Fibroblast of the aortic adventitia (primary cell): Measurements from ENCODE around the gene SKAP2. TPM values are rescaled to one million over a fixed set of nuclear protein-coding genes. Genes with fewer than 3 reads are reported as not detected.

Experiments
- DNase-seq: peaks from one replicate; pipeline ENCODE4 v3.0.0-alpha.2; 2010; ENCODE audit warnings: low read depth
- H3K4me3 ChIP-seq: 2 replicates; pipeline ENCODE4 v1.5.1; 2011; ENCODE audit warnings: low read depth, mild to moderate bottlenecking, control low read depth, low read length, moderate library complexity
- total RNA-seq: library from RNA; depleted of rRNA; stranded (reverse); fragments of >200 nt; gene quantifications from 2 replicates; pipeline ENCODE4 v1.2.3, GENCODE V29; 2012; ENCODE audit warnings: low replicate concordance
- TF ChIP-seq, protein P1 (sequence below): IDR thresholded peaks from 2 replicates; pipeline ENCODE4 v1.5.1; 2011; ENCODE audit warnings: mild to moderate bottlenecking, low read length, control low read depth, inconsistent platforms; ENCODE audit not compliant: insufficient read depth

Gene SKAP2
- total RNA-seq, 1 donor, result 13.6 TPM

DNA sequence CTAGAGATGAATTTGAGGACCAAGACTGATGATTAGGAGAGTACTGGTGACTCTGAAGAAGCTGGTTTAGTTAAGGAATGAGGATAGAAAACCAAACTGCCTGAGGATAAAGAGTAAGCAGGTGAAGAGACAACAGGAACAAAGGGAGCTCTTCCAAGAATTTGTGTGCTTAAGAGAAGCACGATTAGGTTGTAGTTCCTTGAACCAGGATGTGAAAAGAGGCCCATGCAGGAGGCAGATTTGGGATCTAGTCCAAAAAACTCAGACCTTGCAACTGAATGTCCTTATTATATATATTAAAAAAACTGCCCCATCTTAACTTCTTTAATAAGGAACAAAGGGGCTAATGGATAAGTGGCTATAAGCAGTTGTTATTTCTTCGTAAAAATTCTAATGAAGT is 150.4 kb downstream of the SKAP2 start:
- no peak overlapping the region for H3K4me3 ChIP-seq
- TF ChIP-seq, protein P1, sequence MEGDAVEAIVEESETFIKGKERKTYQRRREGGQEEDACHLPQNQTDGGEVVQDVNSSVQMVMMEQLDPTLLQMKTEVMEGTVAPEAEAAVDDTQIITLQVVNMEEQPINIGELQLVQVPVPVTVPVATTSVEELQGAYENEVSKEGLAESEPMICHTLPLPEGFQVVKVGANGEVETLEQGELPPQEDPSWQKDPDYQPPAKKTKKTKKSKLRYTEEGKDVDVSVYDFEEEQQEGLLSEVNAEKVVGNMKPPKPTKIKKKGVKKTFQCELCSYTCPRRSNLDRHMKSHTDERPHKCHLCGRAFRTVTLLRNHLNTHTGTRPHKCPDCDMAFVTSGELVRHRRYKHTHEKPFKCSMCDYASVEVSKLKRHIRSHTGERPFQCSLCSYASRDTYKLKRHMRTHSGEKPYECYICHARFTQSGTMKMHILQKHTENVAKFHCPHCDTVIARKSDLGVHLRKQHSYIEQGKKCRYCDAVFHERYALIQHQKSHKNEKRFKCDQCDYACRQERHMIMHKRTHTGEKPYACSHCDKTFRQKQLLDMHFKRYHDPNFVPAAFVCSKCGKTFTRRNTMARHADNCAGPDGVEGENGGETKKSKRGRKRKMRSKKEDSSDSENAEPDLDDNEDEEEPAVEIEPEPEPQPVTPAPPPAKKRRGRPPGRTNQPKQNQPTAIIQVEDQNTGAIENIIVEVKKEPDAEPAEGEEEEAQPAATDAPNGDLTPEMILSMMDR, result no peak
- no peak for DNase-seq

DNA sequence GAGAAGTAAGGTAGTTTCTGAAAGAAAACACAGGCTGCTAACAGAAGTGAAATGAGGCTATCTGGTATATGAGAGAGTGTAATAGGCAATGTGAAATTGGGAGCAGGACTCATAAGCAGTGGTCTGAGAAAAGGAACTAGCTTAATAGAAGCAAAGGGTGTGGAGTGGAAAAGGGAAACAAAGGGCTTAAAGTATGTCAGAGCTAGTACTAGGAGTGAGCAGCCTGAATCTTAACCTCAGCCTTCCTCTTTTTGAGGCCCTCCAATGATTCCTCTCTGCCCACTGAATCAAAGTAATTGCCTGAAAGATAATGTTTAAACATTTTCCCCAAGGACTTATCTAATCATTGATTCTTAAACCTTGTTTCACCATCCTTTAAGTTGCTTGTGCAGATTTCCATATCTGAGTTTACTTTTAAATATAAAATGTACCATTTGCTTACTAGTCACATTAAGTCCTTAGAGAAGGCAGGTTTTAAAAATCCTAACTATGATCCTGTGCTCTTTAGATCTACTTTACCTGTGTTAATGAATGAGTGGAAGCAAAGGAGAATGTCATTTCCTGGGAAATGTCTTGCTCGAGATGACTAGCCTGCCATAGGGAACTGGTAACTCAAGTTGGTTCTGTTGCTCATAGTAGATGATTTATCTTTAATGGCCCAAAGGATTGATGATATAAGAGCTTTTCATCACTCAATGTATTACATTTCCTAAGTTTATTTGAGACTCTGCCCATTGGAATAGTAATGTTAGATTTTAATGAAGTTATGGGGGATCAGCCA is 155.0 kb downstream of the SKAP2 start:
- DNase-seq, result no peak
- TF ChIP-seq, protein P1, result no peak
- H3K4me3 ChIP-seq, result no peak overlapping the region

DNA sequence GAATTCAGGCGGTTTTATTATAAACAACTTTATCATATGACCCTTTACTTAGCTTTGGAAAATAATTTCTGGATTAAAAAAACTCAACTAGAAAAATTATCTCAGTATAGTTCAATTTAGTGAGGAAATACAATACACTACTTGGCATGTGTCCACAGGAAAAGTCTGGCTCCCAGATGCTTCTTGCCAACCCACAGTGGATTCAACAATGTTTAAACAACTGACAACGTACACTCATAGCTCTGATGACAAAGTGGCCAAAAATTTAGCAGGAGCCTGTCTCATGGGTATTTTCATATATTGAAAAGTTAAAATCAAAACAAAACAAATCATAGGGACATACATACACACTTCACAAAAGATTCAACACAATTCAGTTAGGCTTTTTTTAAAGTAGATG is 158.8 kb downstream of the SKAP2 start:
- DNase-seq, result peak; percentile 90
- TF ChIP-seq, protein P1, result no peak
- no peak overlapping the region for H3K4me3 ChIP-seq

DNA sequence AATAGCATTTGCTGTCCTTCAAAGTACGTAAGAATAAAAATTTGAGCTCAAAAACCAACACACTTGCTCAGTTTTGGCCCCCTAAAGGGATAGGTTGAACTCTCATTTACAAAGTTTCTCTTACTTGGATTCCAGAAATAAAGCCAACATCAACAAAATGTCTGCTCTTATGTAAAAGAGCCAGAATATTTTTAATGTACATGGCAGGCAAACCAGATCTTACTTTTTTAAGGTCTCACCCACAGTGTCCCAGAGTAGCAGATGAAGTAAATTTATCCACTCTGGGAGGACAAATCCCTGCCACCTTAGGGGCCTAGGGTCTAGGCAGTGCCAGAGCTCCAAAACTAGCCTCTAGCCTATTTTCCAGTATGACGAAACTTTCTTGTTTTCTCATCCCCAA is 159.6 kb downstream of the SKAP2 start:
- no peak overlapping the region for H3K4me3 ChIP-seq
- TF ChIP-seq, protein P1, result no peak
- peak; percentile 44 for DNase-seq

DNA sequence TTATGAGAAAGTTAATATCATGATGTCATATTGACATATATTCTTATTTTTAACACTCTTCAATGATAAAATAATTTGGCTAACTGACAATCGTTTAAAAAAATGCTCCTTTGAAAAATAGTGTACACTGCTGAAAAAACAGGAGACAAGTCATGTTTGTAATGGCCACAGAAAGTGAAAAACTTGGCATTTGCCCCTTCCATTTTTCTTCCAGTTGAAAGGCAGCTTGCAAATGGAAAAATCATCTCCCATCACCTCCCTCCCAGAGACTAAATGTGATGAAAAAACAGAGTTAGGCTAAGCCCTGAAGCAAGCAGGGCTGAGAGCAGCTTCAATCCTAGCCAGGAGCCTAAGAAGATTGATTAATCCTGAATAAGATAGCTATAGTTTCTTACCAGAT is 160.4 kb downstream of the SKAP2 start:
- no peak overlapping the region for H3K4me3 ChIP-seq
- no peak for DNase-seq
- TF ChIP-seq, protein P1, result no peak

DNA sequence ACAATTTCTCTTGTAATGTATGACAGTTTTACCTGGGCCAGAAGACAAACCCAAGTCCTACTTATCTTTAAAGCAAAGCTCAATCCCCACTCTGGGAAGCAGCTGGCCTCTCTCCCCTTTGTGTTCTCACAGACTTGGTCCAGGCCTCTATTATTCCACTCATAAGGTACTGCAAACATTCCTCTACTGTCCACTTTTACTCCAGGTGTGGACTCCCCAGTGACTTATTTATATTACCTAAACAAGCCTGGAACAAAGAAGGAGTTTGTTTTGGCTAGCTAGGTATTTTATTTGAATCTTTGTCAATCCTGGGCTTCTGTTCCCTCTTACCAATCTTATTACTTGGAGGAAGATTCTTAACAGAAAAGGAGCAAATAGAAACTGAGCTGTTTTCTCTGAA is 163.5 kb downstream of the SKAP2 start:
- TF ChIP-seq, protein P1, result no peak

DNA sequence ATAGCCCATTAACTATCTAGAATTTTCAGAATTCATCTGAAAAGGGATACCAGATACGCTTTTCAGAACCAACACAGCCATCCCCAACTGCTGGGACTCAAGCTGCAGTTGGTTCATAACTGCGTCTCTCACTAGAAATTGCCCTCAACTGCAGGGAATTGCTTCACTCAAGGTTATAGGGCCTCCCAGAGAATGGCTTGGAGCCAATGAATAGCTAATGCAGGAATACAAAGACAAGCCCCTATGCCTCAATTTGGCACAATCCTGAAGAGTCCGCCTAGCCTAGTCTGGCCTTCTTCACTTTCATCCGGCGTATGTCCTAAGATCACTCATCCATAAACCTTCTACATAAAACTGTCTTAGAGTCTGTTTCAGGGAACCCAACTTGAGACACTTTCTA is 164.0 kb downstream of the SKAP2 start:
- TF ChIP-seq, protein P1, result no peak

More for the DNA sequence above, 163.5 kb downstream of the SKAP2 start:
- no peak for DNase-seq
- H3K4me3 ChIP-seq, result no peak overlapping the region

More for the DNA sequence above, 164.0 kb downstream of the SKAP2 start:
- DNase-seq, result no peak
- no peak overlapping the region for H3K4me3 ChIP-seq
